ENCODE results near the gene RAB12. TPM values are rescaled to one million over a fixed set of nuclear protein-coding genes. Genes with fewer than 3 reads are reported as not detected.

Gene RAB12
- total RNA-seq, 2 experiments from 2014 or later, result 20.6 to 34.0 TPM

GRCh38 chr18:8629602-8630001 lies 20.4 kb downstream of the RAB12 start:
- no peak for TF ChIP-seq CTCF (conservative IDR thresholded peaks at IDR 0.05; ENCODE audit: low read length)
- no TSS peak for BruUV-seq (replicated peaks)
- intact Hi-C loops (cut with micrococcal nuclease; ENCODE audit: unreplicated experiment), result no loop called here
- Histone ChIP-seq H2AFZ (ENCODE audit: low read length) (no peak overlapping the region), H4K20me1 (ENCODE audit: insufficient read depth, low read length) (no peaks in the 10 kb centered on the region), H3K4me2 (ENCODE audit: low read length) (no peak overlapping the region), H3K27ac (ENCODE audit: low read depth, low read length, poor library complexity, severe bottlenecking) (no peak overlapping the region), H3K4me1 (ENCODE audit: insufficient read depth, low read length, poor library complexity, severe bottlenecking) (no peaks in the 10 kb centered on the region), H3K9me2 (ENCODE audit: insufficient read depth, low read length) (no peaks in the 10 kb centered on the region), H3K4me3 (ENCODE audit: low read depth, low read length, poor library complexity, severe bottlenecking) (no peak overlapping the region), H3K36me3 (ENCODE audit: insufficient read depth, low read length) (peaks cover 96% of the 10 kb centered on the region), H3K9me3 (ENCODE audit: low read length) (no peaks in the 10 kb centered on the region), H3K79me2 (ENCODE audit: insufficient read depth, low read depth, low read length) (peaks cover 13% of the 10 kb centered on the region; the same call in 1 of the 2 replicates)
- POLR2A ChIA-PET, result interaction anchor here (0.5 kb wide), 1 partner anchor 155 kb away, joined by 3 read pairs; no protein-coding TSS in a partner anchor
- no peak for DNase-seq (ENCODE audit: low spot score)
- CTCF ChIA-PET (ENCODE audit: unreplicated experiment), result no interaction called here

GRCh38 chr18:8630546-8630945 lies 21.3 kb downstream of the RAB12 start:
- peaks cover 8% of the 10 kb centered on the region; the same call in 1 of the 2 replicates for H3K79me2 ChIP-seq (ENCODE audit: insufficient read depth, low read depth, low read length)
- no peak overlapping the region for H3K27ac ChIP-seq (ENCODE audit: low read depth, low read length, poor library complexity, severe bottlenecking)
- DNase-seq (ENCODE audit: low spot score), result no peak
- H3K9me3 ChIP-seq (ENCODE audit: low read length), result no peaks in the 10 kb centered on the region
- H3K4me2 ChIP-seq (ENCODE audit: low read length), result no peak overlapping the region
- intact Hi-C loops (cut with micrococcal nuclease; ENCODE audit: unreplicated experiment), result no loop called here
- POLR2A ChIA-PET, result interaction anchor here (0.6 kb wide), 1 partner anchor 374 kb away, joined by 5 read pairs; no protein-coding TSS in a partner anchor
- peaks cover 95% of the 10 kb centered on the region for H3K36me3 ChIP-seq (ENCODE audit: insufficient read depth, low read length)
- no peak overlapping the region for H3K4me3 ChIP-seq (ENCODE audit: low read depth, low read length, poor library complexity, severe bottlenecking)
- H3K4me1 ChIP-seq (ENCODE audit: insufficient read depth, low read length, poor library complexity, severe bottlenecking), result no peaks in the 10 kb centered on the region
- CTCF ChIA-PET (ENCODE audit: unreplicated experiment), result interaction anchor here (0.6 to 1.1 kb wide), 2 partner anchors 11 to 21 kb away, joined by 3 read pairs; partner anchors contain the start of gene RAB12
- H3K9me2 ChIP-seq (ENCODE audit: insufficient read depth, low read length), result no peaks in the 10 kb centered on the region
- BruUV-seq (replicated peaks), result no TSS peak
- no peak for TF ChIP-seq CTCF (conservative IDR thresholded peaks at IDR 0.05; ENCODE audit: low read length)
- TF ChIP-seq EZH2phosphoT487 (IDR thresholded peaks at IDR 0.05; ENCODE audit: borderline replicate concordance, low read depth, low read length), result no peak
- no peaks in the 10 kb centered on the region for H4K20me1 ChIP-seq (ENCODE audit: insufficient read depth, low read length)
- no peak overlapping the region for H2AFZ ChIP-seq (ENCODE audit: low read length)

GRCh38 chr18:8631265-8631664 lies 22.0 kb downstream of the RAB12 start:
- no TSS peak for BruUV-seq (replicated peaks)
- no peak overlapping the region for H3K4me2 ChIP-seq (ENCODE audit: low read length)
- no peaks in the 10 kb centered on the region for H3K9me2 ChIP-seq (ENCODE audit: insufficient read depth, low read length)
- H3K36me3 ChIP-seq (ENCODE audit: insufficient read depth, low read length), result peaks cover 95% of the 10 kb centered on the region
- H3K4me3 ChIP-seq (ENCODE audit: low read depth, low read length, poor library complexity, severe bottlenecking), result no peak overlapping the region
- no peaks in the 10 kb centered on the region for H3K4me1 ChIP-seq (ENCODE audit: insufficient read depth, low read length, poor library complexity, severe bottlenecking)
- no peak overlapping the region for H2AFZ ChIP-seq (ENCODE audit: low read length)
- ChIA-PET POLR2A (no interaction called here), CTCF (ENCODE audit: unreplicated experiment) (interaction anchor here (0.6 to 1.1 kb wide), 2 partner anchors 11 to 22 kb away, joined by 3 read pairs; partner anchors contain the start of gene RAB12)
- intact Hi-C loops (cut with micrococcal nuclease; ENCODE audit: unreplicated experiment), result no loop called here
- TF ChIP-seq EZH2phosphoT487 (IDR thresholded peaks at IDR 0.05; ENCODE audit: borderline replicate concordance, low read depth, low read length) (no peak), CTCF (conservative IDR thresholded peaks at IDR 0.05; ENCODE audit: low read length) (no peak)
- no peak for DNase-seq (ENCODE audit: low spot score)
- H3K27ac ChIP-seq (ENCODE audit: low read depth, low read length, poor library complexity, severe bottlenecking), result no peak overlapping the region
- H4K20me1 ChIP-seq (ENCODE audit: insufficient read depth, low read length), result no peaks in the 10 kb centered on the region
- no peaks in the 10 kb centered on the region for H3K9me3 ChIP-seq (ENCODE audit: low read length)
- H3K79me2 ChIP-seq (ENCODE audit: insufficient read depth, low read depth, low read length), result peaks cover 8% of the 10 kb centered on the region; the same call in 1 of the 2 replicates
